GM12891 (cell line): ENCODE results near the gene IL17D.

Experiments used
- PAX5 ChIP-seq: IDR thresholded peaks from 2 replicates; pipeline ENCODE4 v1.6.1; 2011; ENCODE audit warnings: low read length, moderate library complexity, mild to moderate bottlenecking; ENCODE audit not compliant: insufficient read depth, severe bottlenecking
- POLR2A ChIP-seq: IDR thresholded peaks from 2 replicates; pipeline ENCODE4 v1.6.1; 2011; ENCODE audit warnings: low read depth, low read length, control low read depth
- POLR2AphosphoS5 ChIP-seq: IDR thresholded peaks from 2 replicates; pipeline ENCODE4 v1.6.1; 2011; ENCODE audit warnings: low read depth, low read length, control low read depth
- POU2F2 ChIP-seq: IDR thresholded peaks from 2 replicates; pipeline ENCODE4 v1.6.1; 2011; ENCODE audit warnings: low read depth, mild to moderate bottlenecking, control low read depth, low read length, moderate library complexity
- SPI1 ChIP-seq: IDR thresholded peaks from 2 replicates; pipeline ENCODE4 v1.6.1; 2011; ENCODE audit warnings: low read depth, low read length, control low read depth
- TAF1 ChIP-seq: IDR thresholded peaks from 2 replicates; pipeline ENCODE4 v1.6.1; 2011; ENCODE audit warnings: low read depth, low read length, control low read depth

DNA sequence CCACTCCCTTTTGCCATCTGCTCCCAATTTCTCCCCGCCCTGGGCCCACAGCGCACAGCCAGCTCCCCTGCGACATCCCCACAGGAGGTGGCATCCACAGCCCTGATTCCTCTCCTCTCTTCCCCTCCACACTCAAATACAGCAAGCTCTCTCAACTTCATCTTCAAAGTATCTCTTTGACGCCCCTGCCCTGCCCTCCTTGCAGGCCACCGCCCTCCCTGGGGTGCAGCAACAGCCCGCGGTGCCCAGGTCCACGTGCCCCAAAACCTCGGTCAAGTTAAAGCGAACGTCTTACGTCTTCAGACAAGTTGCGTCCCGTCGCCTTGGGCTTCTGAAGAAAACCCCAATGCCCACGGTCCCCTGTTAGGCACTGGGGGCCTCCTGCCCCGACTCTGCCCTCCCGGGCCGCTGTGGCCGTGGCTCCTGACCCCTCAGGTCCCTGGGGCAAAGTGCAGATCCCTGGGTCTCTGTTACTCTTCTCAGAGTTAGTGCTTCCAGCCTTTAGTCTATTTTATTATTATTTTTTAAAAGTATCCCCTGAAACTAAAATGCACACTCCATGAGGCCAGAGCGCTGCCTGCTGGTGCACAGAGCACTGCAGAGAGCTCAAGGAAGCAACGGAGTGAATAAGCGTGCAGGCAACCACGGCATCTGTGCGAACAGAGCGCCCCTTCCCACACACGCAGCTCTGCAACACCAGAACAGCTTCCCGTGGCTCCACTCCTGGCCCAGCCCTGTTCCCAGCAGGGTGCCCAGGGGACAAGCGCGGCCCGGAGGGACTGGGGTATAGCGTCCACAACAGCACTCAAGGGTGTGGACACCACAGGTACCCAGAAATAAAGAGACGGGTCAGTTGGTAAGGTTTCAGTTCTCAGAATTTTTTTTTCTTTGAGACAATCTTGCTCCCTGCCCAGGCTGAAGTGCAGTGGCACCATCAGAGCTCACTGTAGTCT, 26.4 kb downstream of the IL17D start:
- TF ChIP-seq POLR2AphosphoS5: no peak
- no peak for TF ChIP-seq SPI1
- TF ChIP-seq POLR2A: no peak
- no peak for TF ChIP-seq TAF1
- no peak for TF ChIP-seq POU2F2
- no peak for TF ChIP-seq PAX5
